Measurements from ENCODE around the gene PITPNC1.

PITPNC1 gene

GRCh38 chr17:67686241-67686640 is 309.2 kb downstream of the PITPNC1 start:
- Histone ChIP-seq H3K4me1 (ENCODE audit: low read length) (peaks cover 14% of the 10 kb centered on the region), H3K9ac (ENCODE audit: low read length) (no peak overlapping the region), H3K36me3 (replicated peaks; ENCODE audit: insufficient read depth, low read length) (no peaks in the 10 kb centered on the region), H4K20me1 (ENCODE audit: insufficient read depth, low read length) (no peaks in the 10 kb centered on the region), H3K27ac (ENCODE audit: low read length) (no peak overlapping the region), H3K4me3 (ENCODE audit: low read length) (no peak overlapping the region), H3K4me2 (ENCODE audit: low read depth, low read length) (no peak overlapping the region), H2AFZ (ENCODE audit: low read length) (no peak overlapping the region), H3K9me3 (replicated peaks; ENCODE audit: insufficient read depth, low read length) (no peaks in the 10 kb centered on the region), H3K9me2 (replicated peaks; ENCODE audit: insufficient read depth, low read length) (no peaks in the 10 kb centered on the region), H3K79me2 (ENCODE audit: low read length) (no peaks in the 10 kb centered on the region), H3F3A (ENCODE audit: insufficient read depth, low read length) (no peaks in the 10 kb centered on the region), H3K27me3 (replicated peaks; ENCODE audit: insufficient read depth, low read length) (no peaks in the 10 kb centered on the region)
- no peak for DNase-seq
- no peak for TF ChIP-seq EZH2 (optimal IDR thresholded peaks at IDR 0.05; ENCODE audit: low read depth, low read length)
- no peak for TF ChIP-seq EZH2phosphoT487 (IDR thresholded peaks at IDR 0.05; ENCODE audit: low read length)
- TF ChIP-seq CTCF (IDR thresholded peaks at IDR 0.05; ENCODE audit: low read length) = no peak

- Histone ChIP-seq H2AFZ (ENCODE audit: low read length) (no peak overlapping the region), H3K36me3 (replicated peaks; ENCODE audit: insufficient read depth, low read length) (no peaks in the 10 kb centered on the region), H4K20me1 (ENCODE audit: insufficient read depth, low read length) (no peaks in the 10 kb centered on the region), H3K27me3 (replicated peaks; ENCODE audit: insufficient read depth, low read length) (no peaks in the 10 kb centered on the region), H3K9ac (ENCODE audit: low read length) (no peak overlapping the region), H3K4me1 (ENCODE audit: low read length) (peaks cover 14% of the 10 kb centered on the region), H3K9me2 (replicated peaks; ENCODE audit: insufficient read depth, low read length) (no peaks in the 10 kb centered on the region), H3F3A (ENCODE audit: insufficient read depth, low read length) (no peaks in the 10 kb centered on the region), H3K4me3 (ENCODE audit: low read length) (no peak overlapping the region), H3K79me2 (ENCODE audit: low read length) (no peaks in the 10 kb centered on the region), H3K27ac (ENCODE audit: low read length) (no peak overlapping the region), H3K4me2 (ENCODE audit: low read depth, low read length) (no peak overlapping the region), H3K9me3 (replicated peaks; ENCODE audit: insufficient read depth, low read length) (no peaks in the 10 kb centered on the region)
- TF ChIP-seq EZH2phosphoT487 (IDR thresholded peaks at IDR 0.05; ENCODE audit: low read length) (no peak), CTCF (IDR thresholded peaks at IDR 0.05; ENCODE audit: low read length) (no peak), EZH2 (optimal IDR thresholded peaks at IDR 0.05; ENCODE audit: low read depth, low read length) (no peak)
- no peak for DNase-seq
Observed at GRCh38 chr17:67687511-67687910, 310.4 kb downstream of the PITPNC1 start.

GRCh38 chr17:67689534-67690177 is 312.6 kb downstream of the PITPNC1 start:
- no peak overlapping the region for H3K9ac ChIP-seq (ENCODE audit: low read length)
- no peaks in the 10 kb centered on the region for H4K20me1 ChIP-seq (ENCODE audit: insufficient read depth, low read length)
- TF ChIP-seq EZH2phosphoT487 (IDR thresholded peaks at IDR 0.05; ENCODE audit: low read length) (no peak), CTCF (IDR thresholded peaks at IDR 0.05; ENCODE audit: low read length) (peak; percentile 79), EZH2 (optimal IDR thresholded peaks at IDR 0.05; ENCODE audit: low read depth, low read length) (no peak)
- no peaks in the 10 kb centered on the region for H3K9me2 ChIP-seq (replicated peaks; ENCODE audit: insufficient read depth, low read length)
- H3K4me3 ChIP-seq (ENCODE audit: low read length) = no peak overlapping the region
- no peaks in the 10 kb centered on the region for H3F3A ChIP-seq (ENCODE audit: insufficient read depth, low read length)
- H3K4me1 ChIP-seq (ENCODE audit: low read length) = peaks cover 14% of the 10 kb centered on the region
- DNase-seq = peak; percentile 81
- no peaks in the 10 kb centered on the region for H3K9me3 ChIP-seq (replicated peaks; ENCODE audit: insufficient read depth, low read length)
- no peak overlapping the region for H3K4me2 ChIP-seq (ENCODE audit: low read depth, low read length)
- H3K27ac ChIP-seq (ENCODE audit: low read length) = no peak overlapping the region
- H3K36me3 ChIP-seq (replicated peaks; ENCODE audit: insufficient read depth, low read length) = no peaks in the 10 kb centered on the region
- H3K79me2 ChIP-seq (ENCODE audit: low read length) = no peaks in the 10 kb centered on the region
- H3K27me3 ChIP-seq (replicated peaks; ENCODE audit: insufficient read depth, low read length) = no peaks in the 10 kb centered on the region
- H2AFZ ChIP-seq (ENCODE audit: low read length) = no peak overlapping the region
